Measurements from ENCODE around the gene C9orf43.
"Not testable (repeated sequence)": the region's sequence is repeated elsewhere in the genome, so short reads cannot be mapped to it uniquely, and the experiment has no call there.

Gene C9orf43

DNA sequence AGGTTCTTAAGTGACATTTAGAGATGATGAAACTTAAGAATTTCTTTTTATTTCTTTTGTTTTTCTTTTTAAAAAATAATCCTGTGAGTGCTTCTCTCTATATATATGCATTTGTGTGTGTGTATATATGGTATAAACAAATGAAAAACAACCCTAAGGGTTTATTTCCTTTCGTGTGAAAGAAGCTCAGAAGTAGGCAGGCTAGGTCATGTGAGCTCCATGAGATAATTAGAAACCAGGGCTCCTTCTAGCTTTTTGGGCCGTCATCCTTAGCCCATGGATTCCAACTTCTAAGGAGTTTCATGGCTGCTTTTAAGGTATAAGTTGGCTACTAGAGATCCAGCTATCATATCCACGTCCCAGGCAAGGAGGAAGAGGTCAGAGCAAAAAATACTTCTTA is 11.2 kb downstream of the C9orf43 start:
- DNase-seq (ENCODE audit: low spot score) = no peak

DNA sequence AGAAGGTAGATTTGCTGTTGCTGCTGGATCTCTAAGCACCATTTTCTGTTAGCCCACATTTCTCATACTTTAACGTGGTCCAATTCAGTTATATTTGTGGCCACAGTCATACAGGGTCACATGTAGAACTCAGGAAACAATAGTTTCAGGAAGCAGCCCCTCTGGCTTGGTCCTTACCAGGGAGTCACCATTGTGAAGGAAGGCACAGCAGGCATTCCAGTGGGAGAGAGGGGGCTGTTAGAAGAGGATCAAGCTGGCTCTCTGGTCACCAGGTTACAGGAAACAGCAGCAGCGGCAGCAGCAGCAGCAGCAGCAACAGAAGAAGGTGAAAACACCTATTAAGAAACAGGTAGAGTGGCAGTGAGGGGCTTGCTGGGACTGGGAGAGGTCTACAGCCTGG is 14.5 kb downstream of the C9orf43 start:
- DNase-seq (ENCODE audit: low spot score) = no peak

DNA sequence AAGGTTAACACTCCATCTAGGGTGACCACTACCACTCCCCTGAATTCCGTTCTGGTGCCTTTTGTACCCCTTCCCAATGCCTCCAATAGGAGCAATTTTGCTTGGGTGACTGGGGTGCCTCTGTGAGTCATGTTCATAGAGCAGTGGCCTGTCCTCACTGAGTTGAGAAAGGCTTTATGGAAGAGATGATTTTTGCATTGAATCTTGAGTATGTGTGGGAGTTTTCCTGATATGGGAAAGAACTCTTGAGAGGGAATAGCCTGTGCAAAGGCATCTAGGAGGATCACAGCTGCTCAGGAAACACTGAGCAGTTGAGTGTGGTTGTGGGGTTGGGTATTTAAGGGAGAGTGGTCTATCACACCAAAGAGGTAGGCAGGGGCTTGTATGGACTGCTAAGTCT is 16.2 kb downstream of the C9orf43 start:
- DNase-seq (ENCODE audit: low spot score) = no peak

DNA sequence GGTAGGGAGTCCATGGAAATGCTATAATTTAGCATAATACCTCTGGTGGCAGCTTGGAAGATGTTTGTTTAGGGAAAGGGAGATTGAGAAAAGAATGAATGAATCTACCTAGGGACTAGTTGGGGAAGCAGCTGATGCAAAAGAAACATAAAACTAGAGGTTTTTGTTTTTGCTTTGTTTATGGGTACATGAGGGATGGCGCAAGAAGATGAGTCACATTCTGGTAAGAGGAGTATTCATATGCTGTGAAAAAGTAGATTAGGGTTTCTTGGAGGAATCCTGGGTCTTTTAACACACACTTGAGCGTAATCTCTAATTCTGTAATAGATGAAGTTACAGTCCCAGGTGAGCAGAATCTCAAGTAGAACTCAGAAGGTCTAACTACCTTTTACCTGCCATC is 17.1 kb downstream of the C9orf43 start:
- DNase-seq (ENCODE audit: low spot score) = no peak

DNA sequence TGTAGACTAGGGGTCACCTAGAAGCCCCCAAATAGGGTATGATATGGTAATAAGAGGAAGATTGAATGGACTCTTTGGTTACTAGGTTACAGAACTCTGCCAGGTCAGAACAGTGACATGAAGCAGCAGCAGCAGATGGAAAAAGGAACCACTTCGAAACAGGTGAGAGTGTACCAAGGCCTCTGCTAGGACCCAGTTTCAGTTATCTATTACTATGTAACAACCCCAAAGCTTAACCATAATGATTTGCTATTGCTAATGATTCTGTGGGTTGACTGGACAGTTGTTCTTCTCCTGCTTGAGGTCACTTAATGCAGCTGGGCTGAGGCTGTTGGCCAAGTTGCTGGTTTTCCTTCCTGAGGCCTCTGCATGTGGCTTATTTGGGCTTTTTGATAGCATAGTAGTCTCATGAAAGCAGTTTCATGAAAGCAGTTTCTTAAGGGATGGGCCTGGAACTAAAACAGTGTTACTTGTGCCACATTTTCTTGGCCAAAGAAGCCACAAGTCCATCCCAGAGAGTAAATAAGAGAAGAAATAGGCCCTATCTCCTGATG is 17.6 kb downstream of the C9orf43 start:
- no peak for DNase-seq (ENCODE audit: low spot score)

DNA sequence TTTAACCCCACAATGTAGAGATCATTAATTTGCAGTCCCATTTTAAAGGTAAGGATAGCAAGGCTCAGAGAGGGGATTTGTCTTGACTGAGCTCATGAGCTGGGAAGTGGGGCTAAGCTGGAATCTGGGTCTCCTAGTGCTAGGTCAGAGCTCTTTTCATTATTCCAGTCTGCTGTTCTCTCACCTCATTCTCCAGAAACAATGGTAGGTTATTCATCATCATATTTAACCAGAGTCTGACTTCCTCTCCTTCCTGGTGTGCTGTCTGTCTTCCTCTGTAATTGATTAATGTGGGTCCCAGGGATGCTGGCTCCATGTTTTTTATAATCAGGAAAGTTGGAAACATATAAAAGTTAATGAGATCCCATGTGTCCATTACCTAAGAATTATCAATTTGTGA is 20.6 kb downstream of the C9orf43 start:
- DNase-seq (ENCODE audit: low spot score) = no peak

DNA sequence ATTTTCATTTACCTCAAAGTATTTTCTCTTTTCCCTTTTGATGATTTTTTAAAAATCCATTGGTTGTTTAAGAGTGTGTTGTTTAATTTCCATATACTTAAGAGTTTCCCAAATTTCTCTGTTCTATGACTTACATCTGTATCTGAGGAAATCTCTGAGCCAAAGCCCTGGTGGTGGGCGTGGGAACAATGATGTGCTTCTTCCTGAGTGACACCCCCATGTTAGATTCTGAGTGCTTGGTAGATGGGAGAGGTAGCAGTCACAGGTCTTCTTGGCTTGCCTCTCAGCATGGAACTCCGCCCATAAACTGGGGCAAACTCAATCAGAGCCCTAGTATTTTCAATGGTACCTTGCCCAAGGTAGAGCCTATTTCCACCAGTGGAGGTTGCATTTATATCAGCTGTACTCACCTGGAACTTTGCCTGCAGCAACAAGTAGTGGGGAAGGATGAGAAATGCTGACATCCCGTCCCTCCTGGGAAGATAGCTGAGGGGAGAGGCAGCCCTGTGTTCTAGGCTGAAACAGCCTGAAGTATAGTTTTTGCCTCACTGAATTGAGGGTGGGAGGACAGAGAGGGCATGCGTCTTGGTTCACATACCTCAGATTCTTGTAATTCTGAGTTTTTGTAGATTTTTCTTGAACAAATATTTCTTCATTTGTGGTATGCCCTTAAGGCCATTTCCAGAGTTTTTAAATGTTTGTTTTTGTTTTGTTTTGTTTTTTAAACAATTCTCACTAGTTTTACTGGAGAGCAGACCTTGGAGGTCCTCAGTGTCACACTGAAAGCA is 26.4 kb downstream of the C9orf43 start:
- DNase-seq (ENCODE audit: low spot score) = no peak

DNA sequence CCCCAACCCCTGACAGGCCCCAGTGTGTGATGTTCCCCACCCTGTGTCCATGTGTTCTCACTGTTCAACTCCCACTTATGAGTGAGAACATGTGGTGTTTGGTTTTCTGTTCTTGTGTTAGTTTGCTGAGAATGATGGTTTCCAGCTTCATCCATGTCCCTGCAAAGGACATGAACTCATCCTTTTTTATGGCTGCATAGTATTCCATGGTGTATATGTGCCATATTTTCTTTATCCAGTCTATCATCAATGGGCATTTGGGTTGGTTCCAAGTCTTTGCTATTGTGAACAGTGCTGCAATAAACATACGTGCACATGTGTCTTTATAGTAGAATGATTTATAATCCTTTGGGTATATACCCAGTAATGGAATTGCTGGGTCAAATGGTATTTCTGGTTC is 27.2 kb downstream of the C9orf43 start:
- DNase-seq (ENCODE audit: low spot score) = not testable (repeated sequence)

DNA sequence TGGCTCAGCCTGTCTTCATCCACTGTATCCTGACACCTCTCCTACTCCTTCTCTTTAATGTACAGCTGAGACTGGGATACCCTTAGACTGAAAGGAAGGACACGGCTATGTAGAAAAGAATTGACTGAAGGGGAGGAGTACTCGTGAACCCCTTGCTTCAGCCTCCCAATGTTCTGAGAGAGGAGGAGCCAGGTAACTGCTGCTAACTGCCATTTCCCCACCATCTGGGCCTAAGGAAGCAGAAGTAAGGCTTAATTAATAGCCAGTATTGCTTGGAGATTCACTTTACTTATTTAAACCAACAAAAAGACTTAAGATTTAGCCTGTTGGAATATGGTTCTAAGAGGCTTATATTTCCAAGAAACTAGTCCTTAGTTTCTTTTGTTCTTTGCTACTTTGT is 34.2 kb downstream of the C9orf43 start:
- no peak for DNase-seq (ENCODE audit: low spot score)

DNA sequence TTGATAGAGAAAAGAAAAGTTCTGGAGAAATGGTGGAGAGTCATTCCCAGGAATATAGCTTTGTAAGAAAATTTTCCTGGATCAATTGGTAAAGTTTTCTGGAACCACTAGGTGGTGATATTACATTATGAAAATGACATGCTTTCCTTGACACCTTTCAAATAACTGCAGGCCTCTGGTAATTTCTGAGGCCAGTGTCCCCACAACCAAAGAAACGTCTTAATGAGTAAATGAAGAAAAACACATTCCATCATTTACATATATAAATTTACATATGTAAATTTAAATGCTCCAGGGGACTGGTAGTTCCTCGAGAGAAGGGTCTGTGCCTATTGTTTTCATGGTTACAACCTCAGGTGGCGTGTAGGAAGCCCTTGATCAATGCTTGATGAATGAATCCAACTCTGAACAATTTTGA is 35.8 kb downstream of the C9orf43 start:
- peak; percentile 41 for DNase-seq (ENCODE audit: low spot score)

DNA sequence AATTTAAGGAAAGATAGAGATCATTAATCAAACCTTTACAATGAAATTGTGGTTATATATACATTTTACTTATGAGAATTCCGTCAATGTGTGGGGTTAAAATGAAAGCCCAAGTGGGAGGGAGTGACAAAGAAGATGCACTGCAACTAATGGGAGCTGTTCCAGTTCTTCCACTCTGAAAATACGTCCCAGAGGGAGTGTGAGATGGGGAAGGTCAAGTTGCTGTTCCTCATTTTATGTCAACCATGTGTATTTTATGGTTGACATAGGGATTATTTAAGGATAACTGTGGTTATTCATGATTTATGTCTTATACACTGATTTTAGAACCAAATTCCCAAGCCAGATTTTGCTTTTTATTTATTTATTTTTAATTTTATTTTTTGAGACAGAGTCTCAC is 38.8 kb downstream of the C9orf43 start:
- DNase-seq (ENCODE audit: low spot score) = no peak

DNA sequence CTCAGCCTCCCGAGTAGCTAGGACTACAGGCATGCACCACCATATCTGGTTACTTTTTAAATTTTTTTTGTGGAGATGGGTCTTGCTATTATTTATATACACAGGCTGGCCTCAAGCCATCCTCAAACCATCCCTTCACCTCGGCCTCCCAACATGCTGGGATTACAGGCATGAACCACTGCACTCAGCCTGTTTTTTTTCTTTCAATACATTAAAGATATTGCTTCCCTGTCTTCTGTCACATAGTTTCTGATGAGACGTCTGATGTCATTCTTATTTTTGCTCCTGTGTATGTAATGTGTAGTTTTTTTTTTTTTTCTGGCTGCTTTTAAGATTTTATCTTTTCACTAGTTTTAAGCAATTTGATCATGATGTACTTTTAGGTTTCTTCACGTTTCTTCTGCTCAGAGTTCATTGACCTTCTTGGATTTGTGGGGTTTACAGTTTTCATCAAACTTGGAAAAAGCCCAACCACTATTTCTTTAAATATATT is 41.6 kb downstream of the C9orf43 start:
- no peak for DNase-seq (ENCODE audit: low spot score)

DNA sequence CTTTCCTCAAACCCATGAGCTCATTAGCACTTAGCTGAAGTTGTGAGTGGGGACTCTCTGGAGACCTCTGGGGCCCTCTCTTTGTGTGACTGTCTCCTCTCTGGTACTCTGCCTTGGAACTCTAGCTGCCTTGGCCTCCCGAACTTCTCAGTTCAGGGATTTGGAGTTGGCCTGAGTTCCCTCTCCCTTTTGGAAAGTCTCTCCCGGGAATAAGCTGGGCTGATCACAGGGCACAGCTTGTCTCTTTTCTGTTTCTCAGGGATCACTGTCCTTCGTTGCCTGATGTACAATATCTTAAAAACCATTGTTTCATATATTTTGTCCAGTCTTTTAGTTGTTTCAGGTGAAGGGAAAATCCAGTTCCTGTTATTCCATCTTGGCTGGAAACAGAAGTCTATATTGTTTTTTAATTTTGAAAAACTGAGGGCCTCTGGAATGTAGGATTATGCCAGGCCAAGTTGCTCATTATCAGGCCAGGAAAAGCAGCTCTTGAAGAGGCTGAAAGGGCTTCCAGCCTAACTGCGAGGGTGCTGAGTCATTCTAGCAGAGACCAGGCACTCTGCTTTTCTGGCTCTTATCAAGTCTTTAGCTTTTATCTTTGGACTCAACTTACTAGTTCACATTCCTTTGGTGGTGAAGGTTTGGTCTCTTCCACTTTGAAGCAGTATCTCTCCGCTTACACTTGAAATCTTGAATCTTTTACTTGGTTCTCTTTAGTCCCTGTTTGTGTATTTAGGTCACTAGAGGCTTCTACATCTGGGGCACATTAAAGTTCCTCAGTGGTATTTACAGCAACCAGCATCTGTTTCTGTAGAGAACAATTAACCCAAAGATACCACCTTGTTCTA is 44.6 kb downstream of the C9orf43 start:
- DNase-seq (ENCODE audit: low spot score) = peak; percentile 69

DNA sequence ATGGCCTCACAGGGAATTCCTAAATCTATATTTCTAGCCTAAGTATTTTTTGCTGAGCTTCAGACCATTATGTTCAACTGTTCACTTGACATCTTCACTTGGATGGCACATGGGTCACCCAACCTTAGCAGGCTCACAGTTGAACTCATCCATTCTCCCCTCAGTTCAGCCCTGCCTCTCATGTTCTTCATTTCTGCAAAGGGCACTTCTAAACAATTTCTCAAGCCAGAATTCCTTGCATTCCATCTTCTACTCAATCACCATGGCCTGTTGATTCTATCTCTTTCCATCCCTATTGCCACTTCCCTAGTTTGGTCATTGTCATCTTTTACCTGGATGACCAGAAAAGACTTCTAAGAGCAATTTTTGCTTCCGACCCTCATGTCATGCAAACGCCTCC is 45.7 kb downstream of the C9orf43 start:
- DNase-seq (ENCODE audit: low spot score) = no peak

DNA sequence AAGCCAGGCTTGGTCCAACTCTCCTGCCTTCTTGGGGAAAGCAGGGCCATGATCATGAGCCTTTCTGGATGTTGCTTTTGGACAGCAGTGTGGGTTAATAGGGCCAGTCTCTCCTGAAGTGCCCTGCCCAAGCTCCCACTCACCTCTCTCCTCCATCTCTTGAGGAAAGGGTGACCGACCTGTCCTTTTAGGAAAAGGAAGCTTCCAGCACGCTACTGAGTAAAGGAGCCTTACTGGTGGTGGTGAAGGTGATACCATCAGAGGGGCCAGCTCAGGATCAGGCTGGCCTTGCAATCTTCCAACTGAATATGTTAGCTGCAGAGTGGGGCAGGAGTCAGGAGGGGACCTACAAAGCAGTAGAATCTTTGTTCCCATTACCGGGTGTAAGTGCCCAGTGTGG is 50.7 kb downstream of the C9orf43 start:
- DNase-seq (ENCODE audit: low spot score) = no peak

DNA sequence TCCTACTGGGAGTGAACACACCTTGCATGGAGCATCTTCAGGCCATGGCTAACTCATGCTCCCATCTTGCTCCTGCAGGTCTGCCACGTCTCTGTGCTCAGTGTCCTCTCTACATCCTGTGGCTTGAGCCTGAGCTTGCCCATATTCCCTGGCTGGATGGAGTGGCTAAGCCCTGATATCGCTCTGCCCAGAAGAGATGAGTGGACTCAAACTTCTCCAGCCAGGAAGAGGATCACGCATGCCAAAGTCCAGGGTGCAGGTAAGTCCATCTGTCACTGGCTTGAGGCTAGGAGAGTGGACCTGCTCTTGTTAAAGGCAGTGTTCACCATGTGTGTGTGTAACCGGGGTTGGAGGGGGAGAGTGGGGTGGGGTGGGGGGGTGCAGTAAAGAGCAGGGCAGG is 51.4 kb downstream of the C9orf43 start:
- DNase-seq (ENCODE audit: low spot score) = no peak

DNA sequence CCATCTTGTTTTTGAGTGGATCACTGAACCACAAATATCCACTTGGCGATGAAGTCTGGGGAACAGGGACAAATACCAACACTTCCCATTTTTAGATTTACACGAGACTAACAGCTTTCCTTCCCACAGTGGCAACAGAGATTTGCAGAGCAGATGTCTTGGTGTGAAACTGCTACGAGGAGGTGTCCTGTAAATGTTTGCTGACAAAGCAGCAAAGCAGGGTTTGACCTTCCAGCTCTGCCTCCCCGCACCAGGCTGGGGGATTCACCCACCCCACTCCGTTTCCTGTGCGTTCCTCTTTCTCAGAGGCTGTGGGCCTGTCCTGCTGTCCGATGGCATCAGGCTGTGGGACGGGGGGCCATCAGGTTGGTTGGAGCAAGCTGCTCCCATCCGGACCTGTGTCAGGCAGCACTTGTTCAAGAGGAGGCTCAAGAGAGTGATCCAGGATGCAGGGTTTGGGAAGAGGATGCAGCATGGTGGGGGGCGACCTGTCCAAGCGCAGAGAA is 52.3 kb downstream of the C9orf43 start:
- DNase-seq (ENCODE audit: low spot score) = no peak

DNA sequence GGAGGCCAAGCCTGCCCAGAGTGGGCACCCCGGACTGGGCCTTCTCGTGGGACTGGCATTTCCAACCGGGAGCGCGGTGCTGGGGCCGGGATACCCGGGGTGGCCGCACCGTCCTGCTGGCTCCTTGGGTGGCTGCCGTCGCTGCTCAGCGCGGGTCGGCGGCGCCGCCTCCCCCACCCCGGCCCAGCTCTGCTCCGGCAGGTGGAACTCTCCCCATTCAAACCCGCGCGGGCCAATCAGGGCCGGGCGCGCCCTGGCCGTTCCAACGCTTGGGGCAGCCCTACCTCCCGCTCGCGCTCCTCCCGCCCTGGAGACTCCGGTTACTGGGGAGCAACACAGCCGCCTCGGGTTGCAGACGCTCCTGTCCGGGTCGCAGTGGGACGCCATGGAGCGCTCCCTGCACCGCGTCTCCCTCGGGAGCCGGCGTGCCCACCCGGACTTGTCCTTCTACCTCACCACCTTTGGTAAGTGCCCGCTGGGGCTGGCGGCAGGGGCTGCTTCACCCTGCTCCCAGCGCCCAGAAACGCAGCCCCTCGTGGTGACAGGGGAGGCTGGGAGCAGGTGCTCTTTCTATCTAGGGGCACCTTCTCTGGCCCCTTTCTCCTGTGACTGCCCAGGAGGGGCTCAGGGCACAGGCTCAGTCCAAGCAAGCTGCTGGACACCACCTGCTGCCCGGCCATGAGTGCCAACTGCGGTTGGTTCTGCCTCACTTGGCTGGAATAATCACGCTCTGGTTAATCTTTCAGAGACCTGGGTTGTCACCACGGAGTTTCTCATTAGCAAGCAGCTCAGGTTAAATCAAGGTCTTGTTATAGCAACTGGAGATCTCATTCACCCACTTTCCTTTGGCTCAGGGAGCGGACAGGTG is 53.1 kb downstream of the C9orf43 start, which contains the start of gene RGS3:
TSS of gene RGS3 (plus strand) at position 310 of the 868 bp plus-strand sequence. CDS start at position 386, 76 bp downstream.
- peak; percentile 77 for DNase-seq (ENCODE audit: low spot score)

DNA sequence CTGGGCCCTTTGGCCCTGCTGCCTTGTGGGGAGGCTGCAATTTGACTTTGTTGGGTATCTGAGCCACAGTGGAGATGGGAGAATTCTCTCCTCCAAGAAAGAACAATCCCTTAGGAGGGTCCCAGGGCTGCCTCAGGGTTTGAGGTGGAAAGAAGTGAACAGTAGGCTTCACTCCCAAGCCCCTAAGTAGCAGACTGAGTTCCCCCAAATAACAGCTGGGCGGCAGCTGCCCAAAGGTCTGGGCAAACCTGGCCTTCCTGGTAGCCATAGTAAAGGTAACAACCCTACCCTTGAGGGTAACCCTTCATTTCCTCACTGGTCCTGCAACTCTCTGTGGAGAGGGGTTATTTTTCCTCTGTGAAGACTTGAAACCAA is 53.7 kb downstream of the C9orf43 start:
- DNase-seq (ENCODE audit: low spot score) = no peak

DNA sequence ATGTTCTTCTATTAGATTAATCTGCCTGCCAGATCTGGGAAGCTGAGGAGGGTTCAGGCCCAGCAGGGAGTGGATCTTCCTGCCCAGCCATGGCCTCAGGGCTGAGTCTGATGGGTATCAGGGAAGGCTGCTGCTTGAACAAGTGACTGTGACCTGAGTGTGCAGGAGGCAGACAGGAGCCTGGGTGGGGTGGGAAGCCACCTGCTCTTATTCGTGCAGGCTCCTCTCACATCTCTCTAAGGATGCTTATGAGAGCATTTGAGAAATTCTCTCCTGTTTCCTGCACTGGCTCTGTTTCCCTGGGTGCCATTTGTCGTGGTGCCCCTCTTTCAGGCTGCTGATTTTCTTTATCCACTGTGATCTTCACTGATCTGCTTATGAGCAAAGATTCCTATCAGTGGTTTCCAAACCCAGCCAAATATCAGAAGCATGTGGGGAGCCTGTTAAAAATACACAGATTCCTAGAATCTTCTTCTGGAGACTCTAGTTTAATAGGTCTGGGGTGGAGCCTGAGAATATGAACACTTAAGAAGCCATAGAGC is 55.1 kb downstream of the C9orf43 start:
- DNase-seq (ENCODE audit: low spot score) = no peak

DNA sequence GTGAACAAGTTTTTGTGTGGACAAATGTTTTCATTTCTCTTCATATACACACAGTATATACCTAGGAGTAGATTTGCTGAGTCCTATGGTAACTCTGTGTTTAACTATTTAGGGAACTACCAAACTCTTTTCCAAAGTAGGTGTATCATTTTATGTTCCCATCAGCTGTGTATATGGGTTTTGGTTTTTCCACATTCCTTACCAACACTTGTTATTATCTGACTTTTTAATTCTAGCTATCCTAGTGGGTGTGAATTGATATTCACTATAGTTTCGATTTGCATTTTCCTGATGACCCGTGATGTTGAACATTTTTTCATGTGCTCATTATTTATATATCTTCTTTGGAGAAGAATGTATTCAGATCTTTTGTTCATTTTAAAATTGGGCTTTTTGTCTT is 56.6 kb downstream of the C9orf43 start:
- no peak for DNase-seq (ENCODE audit: low spot score)
